Fibroblast of skin of back (primary cell): ENCODE measurements around the gene GALNT9.
"Not testable (repeated sequence)": the region's sequence is repeated elsewhere in the genome, so short reads cannot be mapped to it uniquely, and the experiment has no call there.

ENCODE experiments used
- DNase-seq: peaks from one replicate; pipeline ENCODE4 v3.0.0-alpha.2; 2013

GALNT9 gene

DNA sequence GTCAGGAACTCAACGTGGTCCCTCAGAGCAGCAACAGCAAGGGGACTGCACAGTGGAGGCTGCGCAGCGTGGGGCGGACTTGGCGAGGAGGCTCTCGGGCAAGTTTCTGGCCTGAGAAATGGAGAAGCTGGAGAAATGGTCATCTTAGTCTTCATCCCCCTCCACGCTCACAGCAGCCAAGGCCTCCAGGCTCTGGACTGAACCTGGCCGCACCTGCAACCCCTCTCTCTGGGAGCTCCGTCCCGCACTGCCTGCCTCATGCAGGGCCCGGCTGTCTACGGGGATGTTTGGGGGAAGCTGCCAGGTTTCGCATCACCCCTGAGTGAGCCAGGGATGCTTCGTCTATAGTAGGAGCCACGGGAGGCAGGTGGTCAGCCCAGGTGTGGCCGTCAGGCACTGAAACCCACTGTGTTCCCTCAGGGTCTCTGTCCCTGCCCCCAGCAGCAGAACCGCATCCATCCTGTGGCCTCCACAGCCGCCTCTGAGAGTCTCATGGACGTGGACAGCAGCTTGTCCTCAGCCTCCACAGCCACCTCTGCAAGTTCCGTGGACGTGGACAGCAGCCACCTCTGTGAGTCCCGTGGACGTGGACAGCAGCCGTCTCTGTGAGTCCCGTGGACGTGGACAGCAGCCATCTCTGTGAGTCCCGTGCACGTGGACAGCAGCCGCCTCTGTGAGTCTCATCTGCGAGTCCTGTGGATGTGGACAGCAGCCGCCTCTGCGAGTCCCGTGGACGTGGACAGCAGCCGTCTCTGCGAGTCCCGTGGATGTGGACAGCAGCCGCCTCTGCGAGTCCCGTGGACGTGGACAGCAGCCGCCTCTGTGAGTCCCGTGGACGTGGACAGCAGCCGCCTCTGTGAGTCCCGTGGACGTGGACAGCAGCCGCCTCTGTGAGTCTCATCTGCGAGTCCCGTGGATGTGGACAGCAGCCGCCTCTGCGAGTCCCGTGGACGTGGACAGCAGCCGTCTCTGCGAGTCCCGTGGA lies 29.1 kb upstream of the GALNT9 start:
- DNase-seq = not testable (repeated sequence)

DNA sequence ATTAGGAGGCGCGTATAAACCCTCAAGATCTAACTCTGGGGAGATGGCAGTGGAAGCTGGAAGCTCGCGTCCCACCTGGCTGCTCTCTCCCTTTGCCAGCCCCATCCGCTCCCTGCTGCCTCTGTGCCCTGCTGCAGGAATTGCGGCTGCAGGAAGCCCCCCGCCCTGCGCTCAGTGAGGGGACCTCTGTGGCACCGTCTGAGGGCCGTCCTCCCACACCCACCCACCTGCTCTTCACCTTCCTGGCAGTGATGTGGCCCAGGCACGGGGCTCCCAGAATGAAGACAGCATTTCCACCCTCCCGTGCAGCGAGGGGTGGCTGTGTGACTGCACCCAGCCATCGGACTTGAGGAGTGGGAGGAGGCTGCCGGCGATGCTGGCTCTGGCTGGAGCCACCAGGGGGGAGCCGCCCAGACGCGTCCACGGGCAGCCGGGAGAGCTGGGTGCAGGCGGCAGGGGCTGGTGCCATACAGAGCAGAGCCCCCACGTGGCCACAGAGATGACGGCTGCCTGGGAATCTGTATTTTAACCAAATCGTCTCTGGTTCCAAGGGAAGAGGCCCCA lies 28.3 kb upstream of the GALNT9 start:
- DNase-seq = no peak

DNA sequence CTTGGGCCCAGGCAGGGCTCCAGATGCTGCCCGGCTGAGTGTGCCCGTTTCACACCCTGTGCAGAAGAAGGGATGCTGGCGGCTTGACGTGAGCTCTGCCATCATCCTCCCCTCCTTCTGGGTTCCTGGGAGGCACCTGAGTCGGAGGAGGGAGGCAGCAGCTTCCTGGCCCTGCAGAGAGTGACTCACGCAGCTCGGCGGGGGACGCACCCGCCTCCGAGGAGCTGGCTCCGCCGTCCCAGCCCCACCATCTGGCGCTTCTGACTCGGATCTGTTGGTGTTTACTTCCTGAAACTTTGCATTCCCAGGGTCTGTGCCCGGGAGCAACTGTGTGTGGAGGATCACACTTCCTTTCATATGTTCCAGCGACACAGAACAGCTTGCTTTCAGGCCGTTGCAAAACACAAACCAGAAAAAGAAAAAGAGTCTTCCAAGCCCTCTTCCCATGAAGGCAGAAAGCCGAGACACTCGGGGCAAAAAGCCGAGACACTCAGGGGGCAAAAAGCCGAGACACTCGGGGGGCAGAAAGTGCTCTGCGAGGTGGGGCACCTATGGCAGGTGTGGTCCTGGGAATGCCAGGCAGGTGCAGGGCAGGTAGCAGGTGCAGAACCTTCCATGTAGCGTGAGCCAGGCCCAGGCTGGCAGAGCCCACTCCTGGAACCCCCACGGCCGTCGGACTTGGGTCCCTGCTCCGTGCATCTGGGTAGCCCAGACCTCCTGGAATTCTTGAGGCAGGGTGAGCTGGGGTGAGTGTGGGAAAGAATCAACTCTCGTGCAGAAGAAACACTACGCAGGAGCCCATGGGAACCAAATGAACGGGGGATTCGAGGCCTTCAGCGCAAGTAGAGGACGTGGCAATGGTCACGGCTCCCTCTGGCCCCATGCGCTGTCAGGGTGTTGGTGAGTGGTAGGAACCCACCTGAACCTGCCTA lies 27.6 kb upstream of the GALNT9 start:
- DNase-seq = peak; percentile 59

DNA sequence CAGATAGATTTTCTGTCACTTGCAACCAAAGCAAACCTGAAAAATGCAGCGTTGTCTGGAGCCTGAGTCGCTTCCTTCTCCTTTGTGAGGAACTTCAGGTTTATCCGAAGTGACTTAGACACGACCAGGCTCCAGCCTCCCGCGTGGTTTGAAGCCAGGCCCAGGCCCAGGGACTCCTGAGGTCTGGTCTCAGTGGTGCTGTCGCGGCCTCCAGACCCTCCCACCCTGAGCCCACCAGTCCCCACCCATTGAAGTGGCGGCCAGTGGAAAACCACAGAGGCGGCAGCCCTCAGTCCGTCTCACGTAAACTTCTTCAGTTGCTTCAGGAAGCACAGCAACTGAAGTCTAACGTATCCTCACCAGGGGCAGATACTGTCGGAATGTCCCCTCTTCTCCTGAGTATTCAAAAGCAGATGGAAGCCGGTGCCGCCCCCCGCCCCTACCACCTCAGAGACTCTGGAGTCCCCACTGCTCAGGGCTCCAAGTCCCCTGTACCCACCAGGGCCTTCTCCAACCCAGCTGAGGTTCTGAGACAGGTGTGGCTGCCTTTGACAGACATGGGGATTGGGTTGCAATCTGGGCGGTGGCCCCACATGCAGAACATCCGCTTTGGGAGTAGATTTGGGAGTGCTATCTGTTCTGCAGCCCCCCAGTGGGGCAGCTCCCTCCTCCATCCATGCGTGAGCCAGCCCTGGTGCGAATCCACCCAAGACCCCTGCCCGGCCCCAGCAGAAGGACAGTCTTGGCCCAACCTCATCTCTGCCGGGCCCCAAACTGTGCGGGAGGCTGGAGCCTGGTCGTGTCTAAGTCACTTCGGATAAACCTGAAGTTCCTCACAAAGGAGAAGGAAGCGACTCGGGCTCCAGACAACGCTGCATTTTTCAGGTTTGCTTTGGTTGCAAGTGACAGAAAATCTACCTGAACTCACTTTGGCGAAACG lies 26.6 kb upstream of the GALNT9 start:
- DNase-seq = no peak

DNA sequence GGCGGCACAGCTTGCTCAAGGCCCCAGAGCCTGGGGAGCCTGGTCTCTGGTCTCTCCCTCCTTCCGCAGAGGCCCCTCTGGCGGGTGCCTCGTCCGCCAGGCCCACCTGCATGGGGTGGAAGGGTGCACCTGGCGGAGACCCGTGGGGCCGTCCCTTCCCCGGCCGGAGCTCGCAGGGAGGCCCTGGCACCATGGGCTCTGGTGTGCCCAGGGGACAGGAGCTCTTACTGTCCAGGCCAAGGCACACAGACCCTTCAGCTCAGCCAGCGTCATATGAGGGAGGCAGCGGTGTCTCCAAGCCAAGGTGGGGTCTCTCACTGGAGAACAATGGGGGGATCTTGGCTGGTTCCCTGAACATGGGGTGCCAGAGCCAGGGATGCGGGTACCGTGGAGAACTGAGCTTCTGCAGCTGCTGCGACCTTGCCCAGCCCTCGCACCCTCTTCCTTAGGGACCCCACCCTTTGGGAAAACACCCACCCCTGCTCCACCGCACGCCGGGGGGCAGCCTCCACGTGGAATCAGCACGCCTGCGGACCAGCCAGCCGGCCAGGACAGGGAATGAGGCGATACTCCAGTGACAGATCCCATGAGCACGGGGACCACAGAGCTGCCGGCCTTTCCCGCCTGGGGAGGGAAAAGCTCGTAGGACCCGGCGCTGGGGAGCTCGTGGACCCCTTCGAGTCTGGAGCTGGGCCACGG lies 25.7 kb upstream of the GALNT9 start:
- no peak for DNase-seq

DNA sequence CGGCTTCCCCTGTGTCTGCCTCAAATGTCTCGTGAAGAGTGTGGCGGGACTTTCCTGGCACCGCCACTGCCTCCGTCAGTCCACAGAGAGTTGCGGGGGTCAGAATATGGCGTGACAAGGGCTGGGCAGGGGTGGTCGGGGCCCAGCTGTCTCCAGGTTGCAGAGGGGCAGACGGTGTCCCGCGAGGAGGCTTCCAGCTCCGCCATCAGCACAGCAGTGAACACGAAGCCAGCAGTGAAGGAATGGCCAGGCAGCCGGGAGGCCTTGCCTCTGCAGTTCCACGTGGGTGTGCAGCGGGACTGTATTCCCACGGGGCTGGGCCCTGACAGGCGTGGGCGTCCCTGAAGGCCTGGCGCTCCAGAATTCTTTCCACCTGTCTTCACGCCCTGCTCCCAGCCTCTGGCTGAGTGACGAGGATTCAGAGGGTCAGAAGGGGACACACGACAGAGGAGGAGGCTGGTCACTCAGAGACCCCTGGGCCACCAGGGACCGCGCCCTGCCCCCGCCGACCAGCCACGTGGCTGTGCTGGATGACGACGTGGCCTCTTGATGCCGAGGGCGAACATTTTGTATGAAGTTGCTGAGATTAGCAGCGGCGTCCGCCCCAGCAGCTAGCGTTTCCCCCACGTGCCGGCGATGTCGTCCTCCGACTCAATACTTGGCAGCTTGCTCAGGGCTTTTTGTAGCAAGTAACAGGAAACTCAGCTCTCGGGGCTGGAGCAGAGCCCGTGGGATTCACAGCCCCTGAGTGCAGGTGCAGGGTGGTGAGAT lies 25.0 kb upstream of the GALNT9 start:
- DNase-seq = no peak

DNA sequence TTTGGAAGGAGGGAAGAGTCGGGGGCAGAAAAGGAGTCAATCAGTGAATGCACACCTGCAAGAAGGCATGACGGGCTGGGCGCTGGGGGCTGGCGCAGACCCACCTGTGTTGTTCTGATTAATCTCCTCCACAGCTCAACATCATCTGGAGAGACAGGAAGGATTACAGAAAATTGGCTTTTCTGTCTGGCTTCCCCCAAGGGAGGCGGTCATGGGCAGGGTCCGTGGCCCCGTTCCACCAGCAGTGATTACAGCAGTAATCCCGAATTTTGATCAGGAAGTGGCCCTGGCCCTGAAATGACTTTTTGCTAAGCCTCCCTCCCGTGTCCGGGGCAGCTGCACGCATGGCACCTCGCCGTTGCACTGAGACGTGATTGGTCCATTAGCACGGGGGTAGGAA lies 24.4 kb upstream of the GALNT9 start:
- no peak for DNase-seq

DNA sequence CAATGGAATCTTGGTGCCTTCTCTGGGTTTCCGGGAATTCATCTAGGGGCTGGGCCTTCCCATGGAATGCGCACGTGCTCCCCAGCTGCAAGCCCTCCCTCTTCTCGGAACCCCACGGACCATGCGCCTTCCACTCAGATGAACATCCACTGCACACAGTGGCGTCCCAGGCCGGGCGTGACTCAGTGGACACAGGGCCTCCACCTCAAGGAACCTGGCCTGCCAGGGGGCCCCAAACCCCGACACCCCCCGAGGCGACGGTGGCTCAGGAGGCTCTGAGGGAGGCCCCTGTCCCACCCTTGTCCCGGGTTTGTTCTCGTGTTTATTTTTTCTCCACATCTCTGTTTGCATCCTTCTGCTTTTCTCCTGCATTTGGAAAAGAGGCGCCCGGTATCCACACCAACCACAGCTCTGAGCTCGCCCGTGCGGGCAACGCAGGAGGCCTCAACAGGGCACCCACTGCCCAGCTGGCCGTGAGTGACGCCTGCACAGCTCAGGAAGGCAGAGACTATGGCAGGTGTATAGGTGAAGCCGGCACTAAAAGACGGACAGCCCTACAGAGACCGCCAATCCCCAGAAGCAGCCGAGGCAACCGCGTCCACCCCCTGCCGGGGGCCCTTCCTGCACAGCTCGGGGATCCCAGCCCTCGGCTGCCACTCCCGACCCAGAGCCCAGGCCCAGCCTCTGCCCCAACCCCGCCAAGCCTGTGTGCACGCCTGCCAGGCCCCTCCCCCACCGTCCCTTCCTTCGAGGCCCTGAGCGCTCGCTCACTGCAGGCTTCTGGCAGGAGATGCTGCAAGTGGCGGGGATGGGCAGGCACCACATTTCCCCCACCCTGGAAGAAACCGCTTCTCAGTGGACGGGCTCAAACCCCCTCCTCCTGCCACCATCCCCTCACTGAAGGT lies 23.8 kb upstream of the GALNT9 start:
- no peak for DNase-seq

DNA sequence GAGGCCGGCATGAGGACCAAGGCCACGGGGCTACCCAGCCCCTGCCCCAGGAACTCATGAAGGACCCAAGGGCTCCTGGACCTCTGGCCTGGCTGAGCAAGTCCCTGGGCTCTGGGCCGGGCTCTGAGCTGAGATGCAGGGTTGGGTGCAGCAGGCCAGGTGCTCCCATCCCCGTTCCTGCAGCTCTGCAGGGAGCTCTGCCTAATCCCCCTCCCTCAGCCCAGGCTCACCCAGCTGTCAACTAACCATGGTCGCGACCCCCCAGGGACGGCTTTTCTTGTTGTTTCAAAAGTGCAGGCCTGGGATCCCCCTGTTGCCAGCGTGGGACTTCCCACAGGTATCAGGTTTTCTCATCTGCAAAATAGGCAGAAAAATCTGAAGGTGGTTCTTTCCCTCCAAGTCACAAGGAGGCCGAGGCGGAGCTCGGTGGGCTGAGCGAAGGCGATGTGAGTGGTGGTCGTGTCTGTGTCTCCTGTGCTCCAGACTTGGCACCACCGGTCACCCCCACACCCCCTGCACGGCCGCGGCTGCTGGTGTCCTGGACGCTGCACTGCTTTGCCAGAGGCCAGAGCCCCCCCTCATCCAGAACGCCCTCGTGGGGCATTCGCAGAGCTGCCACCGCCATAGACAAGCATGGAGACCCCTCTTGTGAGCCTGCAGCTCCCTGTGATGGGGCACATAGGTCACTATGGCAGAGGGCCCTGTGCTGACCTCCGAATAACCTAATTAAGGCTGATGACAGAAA lies 22.5 kb upstream of the GALNT9 start:
- DNase-seq = no peak

DNA sequence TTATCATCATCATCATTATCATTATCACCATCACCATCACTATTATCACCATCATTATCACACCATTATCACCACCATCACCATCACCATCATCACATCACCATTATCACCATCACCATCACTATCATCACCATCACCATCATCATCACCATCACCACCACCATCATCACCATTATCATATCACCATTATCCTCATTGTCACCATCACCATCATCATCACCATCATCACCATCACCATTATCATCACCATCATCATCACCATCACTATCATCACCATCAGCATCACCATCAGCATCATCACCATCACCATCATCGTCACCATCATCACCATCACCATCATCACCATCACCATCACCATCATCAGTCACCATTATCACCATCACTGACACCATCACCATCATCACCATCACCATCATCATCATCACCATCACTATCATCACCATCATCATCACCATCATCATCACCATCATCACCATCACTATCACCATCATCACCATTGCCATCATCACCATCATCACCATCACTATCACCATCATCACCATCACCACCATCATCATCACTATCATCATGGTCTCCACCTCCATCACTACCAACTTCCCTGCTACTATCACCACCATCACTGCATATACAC lies 20.2 kb upstream of the GALNT9 start:
- DNase-seq = no peak

DNA sequence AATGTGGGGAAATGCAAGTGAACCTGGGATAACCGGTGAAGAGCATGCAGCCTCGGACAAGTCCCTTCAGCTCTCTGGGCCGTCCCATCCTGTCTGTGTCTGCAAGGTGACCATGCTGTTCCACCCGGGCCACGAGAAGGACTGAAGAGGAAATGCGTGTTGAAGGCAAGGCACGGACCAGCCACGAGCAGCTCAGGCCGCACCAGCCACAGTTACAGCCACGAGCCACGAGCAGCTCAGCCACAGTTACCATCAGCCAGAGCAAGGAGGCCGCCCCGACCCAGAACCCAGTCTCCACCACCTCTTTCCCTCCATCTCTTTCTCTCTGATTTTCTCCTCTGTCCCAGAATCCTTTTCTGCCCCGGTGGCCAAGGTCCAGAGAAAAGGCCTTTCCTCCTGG lies 18.8 kb upstream of the GALNT9 start:
- DNase-seq = no peak

DNA sequence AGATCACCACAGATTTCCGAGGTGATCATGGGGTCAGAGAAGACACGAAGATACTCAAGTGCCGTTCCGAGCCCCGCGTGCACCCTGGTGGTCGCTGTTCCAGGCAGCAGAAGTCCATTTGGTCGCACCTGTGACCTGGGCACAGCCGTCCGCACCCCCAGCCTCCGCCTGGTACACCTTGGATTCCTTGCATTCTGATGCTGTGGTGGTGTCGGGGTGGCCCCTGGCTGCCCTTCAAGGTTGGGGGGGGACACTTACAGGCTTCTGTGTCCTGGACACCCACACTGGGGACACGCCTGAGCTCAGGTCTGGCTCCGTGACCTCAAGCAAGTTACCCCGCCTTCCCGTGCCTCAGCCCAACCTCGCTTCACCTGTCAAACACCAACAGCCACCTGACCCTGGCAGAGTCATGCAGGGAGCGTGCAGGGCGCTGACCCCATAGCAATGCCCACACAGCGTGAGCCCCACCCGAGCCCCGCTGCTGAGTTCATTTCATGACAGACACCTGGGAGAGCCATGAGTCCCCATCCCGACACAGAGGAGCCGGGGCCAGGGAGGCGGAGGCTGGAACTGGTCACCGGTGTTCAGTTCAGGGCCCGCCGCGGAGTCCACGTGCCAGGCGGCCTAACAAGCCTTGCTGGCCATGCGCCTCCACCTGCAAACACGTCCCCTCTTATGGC lies 17.9 kb upstream of the GALNT9 start:
- no peak for DNase-seq

DNA sequence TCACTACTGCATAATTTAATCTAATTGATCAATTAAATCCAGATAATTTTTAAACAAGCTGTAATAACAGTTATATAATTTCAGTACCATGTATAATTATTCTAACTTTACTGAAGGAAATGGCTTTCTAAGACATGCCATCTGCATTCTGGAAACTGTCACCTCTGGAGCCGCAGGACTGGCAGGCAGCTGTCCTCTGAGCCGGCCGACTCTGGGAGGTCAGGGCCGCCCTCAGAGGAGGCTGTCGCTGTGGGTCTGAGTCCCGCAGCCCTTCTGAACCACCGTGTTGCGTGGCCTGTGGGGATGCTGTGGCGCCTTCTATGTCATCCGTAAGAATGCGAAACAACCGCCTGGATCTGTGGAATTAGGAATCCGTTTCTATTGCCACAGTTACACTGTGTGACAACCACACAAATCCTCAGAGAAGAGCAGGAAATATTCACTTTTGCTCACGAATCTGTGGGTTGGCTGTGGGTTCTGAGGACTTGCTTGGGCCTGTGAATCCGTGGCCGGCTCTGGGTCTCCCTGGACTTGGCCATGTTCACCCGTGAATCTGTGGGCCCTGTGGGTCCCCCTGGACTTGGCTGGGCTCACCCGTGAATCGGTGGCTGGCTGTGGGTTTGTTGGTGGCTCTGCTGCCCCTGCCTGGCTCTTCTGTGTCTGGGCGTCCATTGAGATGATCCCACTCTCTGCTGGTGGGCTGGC lies 17.2 kb upstream of the GALNT9 start:
- DNase-seq = no peak

DNA sequence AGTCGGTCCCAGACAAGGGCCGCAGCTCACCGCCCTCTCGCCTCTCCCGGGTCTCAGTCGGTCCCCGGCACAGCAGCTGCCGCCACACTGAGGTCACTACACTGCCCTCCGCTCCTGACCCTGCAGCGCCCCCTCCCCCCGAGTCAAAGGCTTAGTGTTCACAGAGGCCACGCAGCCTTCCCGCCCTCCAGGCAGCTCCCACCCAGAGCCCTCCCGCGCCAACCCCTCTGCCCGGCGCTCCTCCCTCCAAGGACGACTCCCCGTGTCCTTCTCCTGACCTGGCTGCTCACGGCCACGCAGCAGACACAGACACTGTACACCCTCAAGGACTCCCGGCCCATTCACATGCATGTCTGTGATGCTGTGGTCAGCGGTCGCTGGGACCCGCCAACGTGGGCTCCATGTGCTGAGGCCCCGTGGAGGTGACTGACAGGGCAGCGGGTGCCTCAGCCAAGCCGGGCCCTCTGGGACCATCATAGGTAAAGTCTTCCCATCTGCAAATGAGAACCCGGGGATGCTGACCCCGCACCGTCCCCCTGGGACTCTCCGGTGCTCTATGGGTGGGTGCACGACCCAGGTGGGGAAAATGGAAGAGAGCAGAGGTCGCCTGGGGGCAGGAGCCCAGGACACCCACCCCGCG lies 16.3 kb upstream of the GALNT9 start:
- no peak for DNase-seq

DNA sequence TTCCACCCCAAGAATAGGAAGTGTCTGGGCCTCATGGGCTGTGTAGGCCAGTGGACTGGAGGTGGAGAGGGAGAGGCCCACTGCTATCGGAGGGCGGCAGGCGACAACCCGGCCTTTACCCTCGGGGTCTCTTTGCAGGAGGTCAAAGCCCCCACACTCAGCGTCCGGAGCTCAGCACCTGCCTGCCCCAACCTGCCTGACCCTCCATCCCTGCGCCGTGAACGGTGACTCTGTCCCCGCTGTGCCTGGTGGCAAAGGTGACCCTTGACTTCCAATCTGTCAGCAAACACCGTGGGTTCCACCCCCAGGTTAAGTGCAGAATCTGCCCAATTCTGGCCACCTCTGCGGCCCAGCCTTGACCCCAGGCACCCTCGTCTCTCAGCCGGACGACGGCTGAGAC lies 15.7 kb upstream of the GALNT9 start:
- no peak for DNase-seq

DNA sequence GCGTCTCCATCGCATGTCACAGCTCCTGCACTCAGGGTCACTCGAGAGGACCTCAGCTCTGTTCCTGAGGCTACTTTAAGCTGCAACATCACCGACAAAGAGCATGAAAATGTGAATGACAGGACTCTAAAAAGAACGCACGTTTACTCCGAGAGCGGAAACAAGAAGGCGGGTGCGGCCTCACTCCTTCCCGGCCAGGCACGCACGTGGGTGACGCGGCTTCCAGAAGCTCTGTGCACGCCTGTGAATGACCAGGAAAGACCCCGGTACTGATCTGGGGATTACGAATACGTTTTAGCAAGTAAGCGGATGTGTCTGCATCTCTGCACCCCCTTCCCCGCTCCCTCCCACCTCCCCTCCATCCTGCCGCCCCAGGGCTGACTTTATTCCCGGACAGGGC lies 15.2 kb upstream of the GALNT9 start:
- DNase-seq = no peak
